ENCODE data around the gene RAB36. TPM values are rescaled to one million over a fixed set of nuclear protein-coding genes. Genes with fewer than 3 reads are reported as not detected.
A peak's percentile ranks its signal among the peaks of the same experiment; 100 is the strongest.

RAB36 gene, protein sequence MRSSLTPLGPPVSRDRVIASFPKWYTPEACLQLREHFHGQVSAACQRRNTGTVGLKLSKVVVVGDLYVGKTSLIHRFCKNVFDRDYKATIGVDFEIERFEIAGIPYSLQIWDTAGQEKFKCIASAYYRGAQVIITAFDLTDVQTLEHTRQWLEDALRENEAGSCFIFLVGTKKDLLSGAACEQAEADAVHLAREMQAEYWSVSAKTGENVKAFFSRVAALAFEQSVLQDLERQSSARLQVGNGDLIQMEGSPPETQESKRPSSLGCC
- total RNA-seq (1.8 and 2.7 TPM in 2 replicates), polyA plus RNA-seq (4.8 and 5.3 TPM in 2 replicates)

DNA sequence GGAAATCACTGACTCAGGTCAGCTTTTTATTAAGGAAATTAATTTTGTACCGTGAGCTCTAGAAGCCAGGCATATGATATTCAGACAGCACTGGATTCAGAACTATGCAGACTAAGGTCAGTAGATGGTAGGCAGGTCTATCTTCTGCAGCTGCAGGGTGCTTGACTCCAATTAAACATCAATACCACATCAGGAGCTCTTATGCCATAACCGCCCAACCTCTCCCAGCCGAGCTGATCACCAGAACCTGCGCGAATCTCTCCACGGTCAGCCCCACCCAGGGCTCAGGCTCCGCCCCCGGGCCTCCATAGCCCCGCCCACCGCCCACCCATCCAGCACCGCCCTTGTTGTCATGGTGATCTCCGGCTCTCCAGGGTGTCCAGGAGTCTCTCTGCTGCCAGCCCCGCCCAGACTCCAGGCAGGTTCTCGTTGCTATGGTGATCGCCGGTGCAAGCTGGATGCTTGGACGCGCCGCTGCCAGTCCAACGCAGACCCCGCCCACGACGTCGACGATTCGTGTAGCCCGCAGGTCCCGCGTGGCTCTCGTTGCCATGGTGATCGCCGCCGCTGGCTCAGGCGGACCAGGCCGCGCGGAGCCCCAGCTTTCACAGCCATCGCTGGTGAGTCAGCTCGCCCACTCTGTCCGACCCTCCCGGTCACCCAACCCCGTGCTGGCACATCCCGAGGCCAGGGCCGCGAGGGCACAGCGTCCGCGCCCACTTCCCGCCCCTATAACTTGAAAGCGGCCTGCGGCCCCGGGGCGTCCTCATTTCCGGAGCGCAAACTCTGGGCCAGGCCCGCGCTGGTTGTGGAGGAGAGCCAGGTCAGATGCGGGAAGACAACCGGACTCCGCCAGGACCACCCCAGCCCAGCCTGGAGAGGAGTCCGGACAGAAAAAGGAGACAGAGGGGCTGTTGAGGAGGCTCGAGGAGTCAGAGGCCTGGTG, at the start of gene RAB36:
Gene RAB36 (plus strand): TSS at position 546 of the 946 bp plus-strand sequence. CDS start 1,140 bp downstream, outside the sequence.
- peak; percentile 100 for DNase-seq (ENCODE audit: low spot score)
- Histone ChIP-seq H3K4me3 (peak within 1 kb of the TSS; percentile 9), H2AFZ (peak within 1 kb of the TSS; percentile 39), H3K4me1 (ENCODE audit: insufficient read depth) (peaks cover 21% of the 10 kb centered on the region), H3K79me2 (no peaks in the 10 kb centered on the region), H3K9me2 (replicated peaks; ENCODE audit: insufficient read depth) (no peaks in the 10 kb centered on the region), H3K27ac (peak within 1 kb of the TSS; percentile 36), H4K20me1 (ENCODE audit: insufficient read depth, poor library complexity, severe bottlenecking) (no peaks in the 10 kb centered on the region), H3K4me2 (peak within 1 kb of the TSS; percentile 80), H3K27me3 (no peaks in the 10 kb centered on the region), H3K9me3 (ENCODE audit: low read depth) (no peaks in the 10 kb centered on the region), H3K36me3 (replicated peaks; ENCODE audit: insufficient read depth, low read depth) (no peaks in the 10 kb centered on the region)
- TF ChIP-seq EZH2 (IDR thresholded peaks at IDR 0.05; ENCODE audit: borderline replicate concordance) (no peak), EZH2phosphoT487 (IDR thresholded peaks at IDR 0.05; ENCODE audit: low read depth, severe bottlenecking, unreplicated experiment) (no peak)
- TF ChIP-seq, protein P1, sequence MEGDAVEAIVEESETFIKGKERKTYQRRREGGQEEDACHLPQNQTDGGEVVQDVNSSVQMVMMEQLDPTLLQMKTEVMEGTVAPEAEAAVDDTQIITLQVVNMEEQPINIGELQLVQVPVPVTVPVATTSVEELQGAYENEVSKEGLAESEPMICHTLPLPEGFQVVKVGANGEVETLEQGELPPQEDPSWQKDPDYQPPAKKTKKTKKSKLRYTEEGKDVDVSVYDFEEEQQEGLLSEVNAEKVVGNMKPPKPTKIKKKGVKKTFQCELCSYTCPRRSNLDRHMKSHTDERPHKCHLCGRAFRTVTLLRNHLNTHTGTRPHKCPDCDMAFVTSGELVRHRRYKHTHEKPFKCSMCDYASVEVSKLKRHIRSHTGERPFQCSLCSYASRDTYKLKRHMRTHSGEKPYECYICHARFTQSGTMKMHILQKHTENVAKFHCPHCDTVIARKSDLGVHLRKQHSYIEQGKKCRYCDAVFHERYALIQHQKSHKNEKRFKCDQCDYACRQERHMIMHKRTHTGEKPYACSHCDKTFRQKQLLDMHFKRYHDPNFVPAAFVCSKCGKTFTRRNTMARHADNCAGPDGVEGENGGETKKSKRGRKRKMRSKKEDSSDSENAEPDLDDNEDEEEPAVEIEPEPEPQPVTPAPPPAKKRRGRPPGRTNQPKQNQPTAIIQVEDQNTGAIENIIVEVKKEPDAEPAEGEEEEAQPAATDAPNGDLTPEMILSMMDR (IDR thresholded peaks at IDR 0.05; ENCODE audit: poor library complexity), result no peak
- 6% methylated on average over 62 of the region's 62 CpGs for WGBS (ENCODE audit: low lambda C conversion rate, missing lambda C conversion rate)

- Histone ChIP-seq H3K4me2 (no peak overlapping the region), H3K9me3 (ENCODE audit: low read depth) (no peaks in the 10 kb centered on the region), H3K79me2 (no peaks in the 10 kb centered on the region), H3K9me2 (replicated peaks; ENCODE audit: insufficient read depth) (no peaks in the 10 kb centered on the region), H2AFZ (no peak overlapping the region), H3K4me3 (no peak overlapping the region), H3K4me1 (ENCODE audit: insufficient read depth) (no peaks in the 10 kb centered on the region), H3K27me3 (no peaks in the 10 kb centered on the region), H3K36me3 (replicated peaks; ENCODE audit: insufficient read depth, low read depth) (no peaks in the 10 kb centered on the region), H4K20me1 (ENCODE audit: insufficient read depth, poor library complexity, severe bottlenecking) (no peaks in the 10 kb centered on the region), H3K27ac (no peak overlapping the region)
- WGBS (ENCODE audit: low lambda C conversion rate, missing lambda C conversion rate), result 98% methylated on average over 45 of the region's 45 CpGs
- TF ChIP-seq, protein P1 (IDR thresholded peaks at IDR 0.05; ENCODE audit: poor library complexity), result no peak
- no peak for TF ChIP-seq EZH2phosphoT487 (IDR thresholded peaks at IDR 0.05; ENCODE audit: low read depth, severe bottlenecking, unreplicated experiment)
- TF ChIP-seq EZH2 (IDR thresholded peaks at IDR 0.05; ENCODE audit: borderline replicate concordance), result no peak
- DNase-seq (ENCODE audit: low spot score), result no peak
Measured at GRCh38 chr22:23095733-23096342, 49.4 kb upstream of the RAB36 start.

DNA sequence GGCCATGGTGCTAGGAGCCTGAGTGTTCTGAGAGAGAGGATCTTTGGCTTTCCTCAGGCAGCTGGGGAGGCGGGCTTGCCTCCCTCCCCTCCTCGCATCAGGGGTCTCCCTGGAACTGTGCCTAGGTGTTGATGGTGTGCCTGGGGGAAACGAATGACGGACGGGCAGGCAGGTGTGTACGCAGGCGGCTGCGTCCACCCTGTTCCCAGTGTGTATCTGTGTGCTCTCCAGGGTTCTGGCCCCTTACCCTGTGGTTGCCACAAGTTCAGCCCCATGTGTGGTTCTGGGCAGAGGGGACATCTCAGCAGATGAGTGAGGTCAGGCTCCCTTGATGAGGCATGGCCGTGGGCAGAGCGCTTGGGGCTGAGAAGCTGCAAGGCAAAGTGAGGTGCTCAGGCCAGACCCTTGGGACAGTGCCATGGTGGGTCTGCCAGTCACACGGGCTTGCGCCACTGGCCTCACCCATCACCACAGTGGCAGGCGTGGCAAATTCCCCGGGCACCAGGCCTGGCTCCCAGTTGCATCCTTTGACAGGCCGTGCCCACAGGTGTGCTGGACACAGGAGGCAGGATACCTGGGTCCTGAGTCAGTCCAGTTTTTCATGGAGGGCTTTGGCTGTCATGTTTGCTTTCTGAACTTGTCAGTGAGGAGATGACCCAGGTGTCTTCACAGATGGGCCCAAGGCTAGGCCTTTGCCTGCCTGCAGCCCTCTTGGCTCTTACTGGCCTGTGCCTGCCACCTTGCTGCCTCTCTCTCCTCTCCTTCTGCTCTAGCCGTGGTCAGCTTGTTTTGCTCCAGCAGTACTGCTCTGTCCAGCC, 47.7 kb upstream of the RAB36 start:
- Histone ChIP-seq H3K36me3 (replicated peaks; ENCODE audit: insufficient read depth, low read depth) (no peaks in the 10 kb centered on the region), H3K9me3 (ENCODE audit: low read depth) (no peaks in the 10 kb centered on the region), H3K27me3 (no peaks in the 10 kb centered on the region), H3K4me1 (ENCODE audit: insufficient read depth) (no peaks in the 10 kb centered on the region), H3K4me3 (no peak overlapping the region), H2AFZ (no peak overlapping the region), H3K27ac (no peak overlapping the region), H3K79me2 (no peaks in the 10 kb centered on the region), H3K4me2 (no peak overlapping the region), H4K20me1 (ENCODE audit: insufficient read depth, poor library complexity, severe bottlenecking) (no peaks in the 10 kb centered on the region), H3K9me2 (replicated peaks; ENCODE audit: insufficient read depth) (no peaks in the 10 kb centered on the region)
- DNase-seq (ENCODE audit: low spot score), result no peak
- 94% methylated on average over 16 of the region's 16 CpGs for WGBS (ENCODE audit: low lambda C conversion rate, missing lambda C conversion rate)
- TF ChIP-seq EZH2phosphoT487 (IDR thresholded peaks at IDR 0.05; ENCODE audit: low read depth, severe bottlenecking, unreplicated experiment), result no peak
- no peak for TF ChIP-seq EZH2 (IDR thresholded peaks at IDR 0.05; ENCODE audit: borderline replicate concordance)
- TF ChIP-seq, protein P1 (IDR thresholded peaks at IDR 0.05; ENCODE audit: poor library complexity), result no peak
